GM12872 (cell line): ENCODE results near the gene PUS1.

Experiments
- CTCF ChIP-seq: IDR thresholded peaks from 3 replicates; pipeline ENCODE4 v1.5.1; 2011; ENCODE audit warnings: low read depth, mild to moderate bottlenecking, low read length, moderate library complexity; ENCODE audit not compliant: insufficient read depth

PUS1 gene

GRCh38 chr12:131980263-131980662 lies 51.2 kb downstream of the PUS1 start:
- 0 out of 3 replicates have a peak, but pooled peaks have one; percentile 4 for TF ChIP-seq CTCF

GRCh38 chr12:131981388-131981787 lies 52.3 kb downstream of the PUS1 start:
- TF ChIP-seq CTCF = no peak

GRCh38 chr12:131982041-131982440 lies 53.0 kb downstream of the PUS1 start:
- no peak for TF ChIP-seq CTCF

- TF ChIP-seq CTCF = no peak
Observed at GRCh38 chr12:131983026-131983425, 54.0 kb downstream of the PUS1 start.

- TF ChIP-seq CTCF = no peak
Observed at GRCh38 chr12:131983554-131983953, 54.5 kb downstream of the PUS1 start.

- TF ChIP-seq CTCF = no peak
Observed at GRCh38 chr12:131984334-131984733, 55.3 kb downstream of the PUS1 start.

- TF ChIP-seq CTCF = no peak
Observed at GRCh38 chr12:131986361-131986760, 57.3 kb downstream of the PUS1 start.

GRCh38 chr12:131986910-131987309 lies 57.8 kb downstream of the PUS1 start:
- no peak for TF ChIP-seq CTCF
